Islet of Langerhans (tissue), 1 donor: ENCODE results near the gene TENM3.

Experiments
- FAIRE-seq: peaks from one replicate; lab custom pipeline; 2011; peaks lifted over from hg19 to GRCh38; lab: Jason Lieb, UNC

The TENM3 gene

DNA sequence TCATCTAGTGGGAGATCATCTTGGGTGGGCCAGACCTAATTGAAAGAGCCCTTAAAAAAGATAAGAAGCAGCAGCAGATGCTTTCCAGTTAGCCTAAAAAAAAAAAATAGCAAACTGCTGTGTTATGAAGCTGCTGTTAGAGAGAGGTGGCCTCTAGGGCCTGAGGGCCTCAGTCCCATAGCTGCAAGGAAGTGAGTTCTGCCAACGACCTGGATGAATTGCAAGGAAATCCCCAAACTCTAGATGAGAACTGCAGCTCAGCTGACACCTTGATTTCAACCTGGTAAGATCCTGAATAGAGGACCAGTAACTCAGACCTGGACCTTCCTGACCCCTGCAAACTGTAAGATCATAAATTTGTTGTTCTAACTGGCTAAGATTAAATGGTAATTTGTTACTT lies 275.2 kb downstream of the TENM3 start:
- no peak for FAIRE-seq

DNA sequence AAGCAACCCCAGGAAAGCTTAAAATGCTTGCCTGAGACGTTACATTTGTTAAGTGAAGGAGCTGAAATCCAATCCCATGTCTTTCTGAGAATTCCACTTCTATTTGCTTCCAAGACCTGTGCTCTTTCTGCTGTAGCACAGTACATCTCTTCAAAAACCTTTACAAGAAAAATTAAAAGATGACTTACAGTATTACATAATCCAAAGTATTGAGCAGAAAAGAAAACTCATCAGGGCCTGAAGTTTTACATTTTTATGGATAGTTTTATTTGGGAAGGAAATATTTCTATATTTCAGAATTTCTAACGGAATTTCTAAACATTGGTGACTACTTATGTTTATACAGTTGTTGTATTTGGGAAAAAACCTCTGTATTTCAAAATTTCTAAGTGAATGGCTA lies 276.3 kb downstream of the TENM3 start:
- FAIRE-seq = no peak

DNA sequence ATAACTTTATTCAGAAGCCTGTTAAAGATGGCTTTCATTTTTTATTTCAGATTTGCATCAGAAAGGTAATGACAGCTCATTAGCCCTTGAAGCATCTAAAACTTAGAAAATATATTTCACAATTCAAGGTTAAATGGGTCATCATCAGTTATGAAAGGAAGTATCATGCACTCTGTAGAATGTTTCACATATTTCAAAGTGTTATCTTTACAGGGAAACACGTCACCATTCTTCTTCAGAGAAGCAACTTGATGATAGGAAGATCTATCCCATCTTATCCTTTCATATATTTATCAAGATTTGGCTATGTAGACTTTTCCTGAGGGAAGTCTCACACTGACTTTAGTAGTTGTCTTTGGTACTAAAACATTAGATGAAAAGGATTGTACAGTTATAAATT lies 277.8 kb downstream of the TENM3 start:
- no peak for FAIRE-seq

DNA sequence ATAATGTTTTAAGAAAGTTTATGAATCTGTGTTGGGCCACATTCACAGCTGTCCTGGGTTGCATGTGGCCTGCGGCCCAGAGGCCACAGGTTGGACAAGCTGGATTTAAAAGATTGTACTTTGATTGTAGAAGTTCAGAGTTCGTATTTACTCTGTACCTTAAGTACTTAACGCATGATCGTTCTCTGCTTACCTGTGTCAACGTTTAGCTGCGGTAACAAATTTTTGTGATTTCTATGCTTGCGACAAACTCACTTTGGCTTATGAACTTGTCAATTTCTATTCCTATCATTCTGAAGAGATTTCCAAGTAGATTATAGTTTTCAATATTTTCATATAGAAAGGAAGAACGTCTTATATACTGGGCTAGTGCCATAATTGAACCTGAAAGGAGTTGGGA lies 285.6 kb downstream of the TENM3 start:
- no peak for FAIRE-seq

DNA sequence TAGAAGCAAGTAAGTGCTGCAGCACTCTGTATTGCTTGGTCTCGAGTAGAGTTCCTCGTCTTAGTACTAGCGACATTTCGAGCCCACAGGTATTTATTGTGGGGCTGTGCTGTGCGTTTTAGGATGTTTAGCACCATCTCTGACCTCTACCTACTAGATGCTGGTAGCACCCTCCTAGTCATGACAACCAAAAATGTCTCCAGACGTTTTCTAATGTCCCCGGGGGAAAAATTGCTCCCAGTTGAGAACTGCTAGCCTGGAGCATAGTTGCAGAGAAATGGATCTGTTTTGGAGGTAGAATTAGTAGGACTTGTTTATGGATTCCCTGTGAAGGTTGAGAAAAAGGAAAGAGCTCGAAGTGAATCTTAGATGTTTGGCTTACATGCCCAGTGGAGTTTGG lies 287.2 kb downstream of the TENM3 start:
- FAIRE-seq = no peak

DNA sequence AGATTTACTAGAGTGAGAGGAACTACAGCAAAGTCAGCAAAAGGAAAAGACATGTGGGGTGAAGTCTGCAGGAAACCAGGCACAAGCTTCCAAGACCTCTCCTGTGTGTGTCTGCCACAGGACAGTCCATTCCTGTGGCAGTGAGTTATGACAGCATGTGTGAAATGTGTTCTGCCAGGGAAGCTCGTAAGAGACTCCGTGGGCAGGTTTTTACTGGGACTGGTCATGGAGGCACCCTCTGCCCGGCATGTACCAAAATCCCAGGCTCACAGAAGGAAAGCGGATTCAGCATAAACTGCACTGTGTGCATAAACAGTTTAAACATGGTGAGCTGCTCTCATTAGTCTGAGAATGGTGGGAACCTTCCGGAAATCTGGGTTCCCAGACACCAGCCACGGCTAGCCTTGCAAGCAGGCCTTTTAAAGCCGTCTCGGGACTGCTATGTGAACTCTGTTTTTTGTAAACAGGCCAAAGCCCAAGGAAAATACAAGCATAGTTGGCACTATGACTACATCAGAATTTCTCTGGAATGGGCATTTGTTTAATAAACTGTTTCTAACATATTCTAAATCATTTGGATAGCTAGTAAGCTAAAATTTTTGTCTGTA lies 288.5 kb downstream of the TENM3 start:
- peak; percentile 27 for FAIRE-seq

DNA sequence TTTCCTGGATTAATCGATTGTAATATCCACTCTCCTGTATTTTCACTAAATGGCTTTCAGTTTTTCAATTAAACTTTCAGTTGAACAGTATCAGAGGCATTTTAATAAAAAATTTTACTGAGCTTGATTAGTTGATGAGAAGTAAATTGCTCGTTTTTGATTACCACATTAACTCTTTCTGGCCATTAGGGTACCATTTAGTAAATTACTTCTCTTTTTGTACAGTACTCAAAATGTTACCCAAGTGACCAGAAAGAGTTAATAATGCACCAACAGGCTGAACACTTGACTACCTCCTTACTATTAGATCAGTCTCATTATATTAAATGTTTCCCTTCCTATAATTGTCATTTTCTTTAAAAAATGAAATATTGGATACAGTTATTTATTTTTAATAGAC lies 289.2 kb downstream of the TENM3 start:
- no peak for FAIRE-seq

DNA sequence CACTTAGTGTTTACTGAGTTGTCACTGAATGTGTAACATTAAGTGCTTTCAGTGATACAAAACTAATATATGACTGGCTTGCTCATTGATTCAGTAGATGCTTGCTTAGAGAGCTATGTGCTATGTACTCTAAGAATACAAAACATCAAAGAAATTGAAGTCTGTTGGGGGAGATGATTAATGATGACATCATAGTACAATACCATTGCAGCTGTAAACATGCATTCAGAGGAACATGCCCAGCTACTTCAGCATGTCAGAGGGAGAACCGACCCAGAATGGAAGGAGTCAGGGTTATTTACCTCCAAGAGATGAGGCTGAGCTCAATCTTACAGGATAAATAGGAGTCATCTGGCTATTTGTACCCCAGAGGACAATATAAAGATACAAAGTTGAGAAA lies 290.8 kb downstream of the TENM3 start:
- FAIRE-seq = peak; percentile 47

DNA sequence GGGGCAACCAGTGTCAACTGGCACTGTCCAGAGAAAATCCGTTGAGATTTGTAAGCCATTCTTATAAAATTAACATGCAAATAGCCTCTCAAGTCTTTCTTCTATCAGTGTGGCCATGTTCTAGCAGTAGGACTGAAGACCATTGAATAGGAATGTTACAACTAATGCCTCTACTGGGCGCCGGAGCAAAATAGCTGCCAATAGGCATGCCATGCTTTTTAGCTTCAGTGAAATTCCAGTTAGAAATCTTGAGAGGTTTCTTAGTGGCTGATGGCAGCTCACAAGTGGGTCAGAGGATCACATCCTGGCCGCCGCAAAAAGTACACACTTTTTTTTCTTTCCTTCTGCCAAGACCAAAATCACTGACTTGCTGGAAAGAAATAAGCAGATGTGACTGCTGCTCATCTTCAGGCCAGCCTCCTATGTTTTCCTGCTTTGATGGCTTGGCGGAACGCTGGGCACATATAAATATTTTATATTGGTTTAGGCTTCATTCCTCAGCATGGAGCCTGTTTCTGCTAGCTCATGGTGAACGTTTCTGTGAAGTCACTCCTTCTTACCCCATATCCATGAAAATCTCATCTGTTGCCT lies 293.1 kb downstream of the TENM3 start:
- no peak for FAIRE-seq

DNA sequence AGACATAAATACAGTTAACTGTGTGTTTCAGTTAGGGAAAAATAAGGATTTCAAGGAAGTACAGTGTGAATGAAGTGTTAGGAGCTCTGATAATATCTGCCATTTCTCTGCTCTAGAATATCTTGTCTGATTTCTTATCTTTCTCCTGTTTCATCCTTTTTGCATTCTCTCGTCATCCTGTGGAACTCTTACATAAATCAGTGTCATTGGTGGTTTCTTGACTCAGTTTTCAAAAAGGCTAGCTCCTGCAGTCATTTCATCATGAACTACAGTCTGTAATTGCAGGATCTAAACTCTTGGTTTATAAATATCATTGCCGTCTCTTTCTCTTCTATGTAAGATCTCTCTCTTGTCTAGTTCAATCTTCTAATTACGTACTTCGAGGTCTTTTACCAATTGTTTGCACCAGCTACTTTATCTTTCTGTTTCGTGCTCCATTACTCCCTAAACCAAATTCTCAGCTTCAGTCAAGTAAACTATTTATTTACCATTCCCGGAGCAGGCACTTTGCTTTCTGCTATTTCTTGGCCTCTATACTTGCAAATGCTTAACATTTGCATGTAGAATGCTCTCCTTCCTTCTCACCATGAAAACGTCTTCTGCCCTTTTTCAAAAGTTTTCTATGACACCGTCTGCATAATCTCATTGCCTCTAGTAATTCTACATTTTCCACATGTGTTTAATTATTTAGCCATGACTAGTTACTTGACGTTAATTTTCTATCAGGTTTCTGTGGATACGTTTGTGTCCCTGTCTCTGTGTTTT lies 294.0 kb downstream of the TENM3 start:
- no peak for FAIRE-seq

DNA sequence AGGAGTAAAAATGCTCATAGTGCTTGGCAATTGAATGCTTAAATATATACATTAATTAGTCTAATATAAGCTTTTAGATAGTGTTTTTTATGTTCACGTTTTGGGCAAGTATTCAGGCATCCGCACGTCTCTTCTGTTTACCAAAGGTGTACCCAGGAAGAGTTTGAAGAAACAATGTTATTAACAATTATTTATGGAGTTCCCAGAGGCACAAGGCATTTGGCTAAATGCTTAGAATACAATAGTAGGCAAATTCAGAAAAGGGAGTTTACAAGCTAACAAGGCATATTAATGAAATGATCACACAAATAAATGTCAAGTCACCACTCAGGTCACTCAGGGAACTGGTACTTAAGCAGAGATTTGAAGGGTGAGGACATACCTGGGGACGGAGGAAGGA lies 294.8 kb downstream of the TENM3 start:
- no peak for FAIRE-seq

DNA sequence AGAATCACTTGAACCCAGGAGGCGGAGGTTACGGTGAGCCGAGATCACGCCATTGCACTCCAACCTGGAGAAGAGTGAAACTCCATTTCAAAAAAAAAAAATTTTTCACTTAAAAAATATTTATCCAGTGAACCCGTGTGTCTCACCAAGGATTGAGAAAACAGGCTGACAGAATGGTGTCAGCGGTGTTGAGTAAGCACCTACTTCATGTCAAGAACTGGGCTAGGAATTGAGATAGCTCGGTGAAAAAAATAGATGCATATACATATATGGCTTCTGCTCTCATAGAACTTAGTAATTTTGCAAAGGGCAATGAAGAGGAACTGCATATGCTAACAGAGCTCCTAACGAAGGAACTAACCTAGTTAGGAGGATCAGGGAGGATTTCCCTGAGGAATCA lies 297.3 kb downstream of the TENM3 start:
- FAIRE-seq = no peak

DNA sequence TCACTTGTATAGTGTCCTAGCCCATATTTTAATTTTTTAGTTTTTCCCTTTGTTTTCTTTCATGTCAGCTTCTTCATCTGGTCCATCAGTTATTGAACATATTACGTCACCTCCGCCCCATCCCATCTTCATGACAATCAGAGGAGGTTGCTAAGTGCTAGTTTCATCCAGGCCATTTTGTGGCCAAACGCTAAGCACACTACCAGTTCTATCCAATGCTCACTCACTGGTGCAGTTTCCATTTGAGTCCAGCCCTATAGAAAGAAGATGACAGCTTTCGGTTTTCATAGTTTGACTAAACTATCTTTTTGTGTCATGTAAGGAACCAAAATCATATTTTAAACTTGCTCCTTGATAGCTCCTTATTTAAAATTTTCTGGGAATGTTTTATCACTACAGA lies 304.2 kb downstream of the TENM3 start:
- FAIRE-seq = no peak

DNA sequence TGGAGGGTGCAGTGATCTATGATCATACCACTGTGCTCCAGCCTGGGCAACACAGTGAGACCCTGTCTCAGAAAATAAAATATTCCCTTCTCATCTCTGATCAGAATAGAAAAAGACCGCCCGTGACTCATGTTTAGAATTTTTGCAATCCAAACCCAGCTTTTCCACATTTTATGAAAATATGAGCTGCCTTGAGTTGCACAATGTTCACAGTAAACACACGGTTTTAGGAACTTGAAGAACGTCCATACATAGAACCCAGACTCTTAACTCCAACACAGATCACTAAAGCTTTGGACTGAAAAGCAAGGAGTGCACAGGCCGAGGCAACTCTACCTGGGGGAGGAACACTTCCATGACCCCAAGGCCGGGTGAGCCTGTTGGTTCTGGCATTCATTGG lies 305.0 kb downstream of the TENM3 start:
- no peak for FAIRE-seq

DNA sequence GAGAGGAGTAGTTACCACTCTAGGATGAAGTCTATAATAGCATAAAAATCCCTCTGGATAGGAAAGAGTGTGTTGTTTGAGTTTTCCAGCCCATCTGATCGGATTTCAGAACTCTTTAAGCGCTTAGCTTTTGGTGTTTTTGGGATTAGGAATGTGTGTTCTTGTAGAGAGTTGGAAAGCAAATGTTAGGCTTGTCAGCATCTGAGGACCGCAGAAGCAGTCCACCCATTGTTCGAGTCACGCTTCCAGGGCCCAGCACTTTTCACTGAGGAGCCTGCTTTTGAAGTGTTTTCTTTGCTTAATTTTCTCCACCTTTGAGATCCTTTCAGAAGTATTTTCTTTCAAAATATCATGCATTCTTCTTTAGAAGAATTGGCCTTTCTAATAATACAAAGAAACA lies 306.2 kb downstream of the TENM3 start:
- no peak for FAIRE-seq

DNA sequence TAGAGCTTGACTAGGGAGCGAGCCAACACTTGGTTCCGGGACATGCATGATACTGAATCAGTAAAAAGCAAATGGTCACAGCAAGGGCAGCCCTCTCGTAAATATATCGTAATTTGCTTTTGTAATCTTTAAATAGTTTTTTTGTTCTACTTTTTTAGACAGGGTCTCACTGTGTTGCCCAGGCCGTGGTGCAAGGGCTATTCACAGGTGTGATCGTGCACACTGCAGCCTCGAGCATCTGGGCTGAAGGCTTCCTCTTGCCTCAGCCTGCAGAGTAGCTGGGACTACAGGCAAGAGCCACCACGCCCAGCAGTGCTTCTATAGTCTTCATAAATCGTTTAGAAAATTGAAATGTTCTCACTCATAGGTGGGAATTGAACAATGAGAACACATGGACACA lies 309.7 kb downstream of the TENM3 start:
- no peak for FAIRE-seq

DNA sequence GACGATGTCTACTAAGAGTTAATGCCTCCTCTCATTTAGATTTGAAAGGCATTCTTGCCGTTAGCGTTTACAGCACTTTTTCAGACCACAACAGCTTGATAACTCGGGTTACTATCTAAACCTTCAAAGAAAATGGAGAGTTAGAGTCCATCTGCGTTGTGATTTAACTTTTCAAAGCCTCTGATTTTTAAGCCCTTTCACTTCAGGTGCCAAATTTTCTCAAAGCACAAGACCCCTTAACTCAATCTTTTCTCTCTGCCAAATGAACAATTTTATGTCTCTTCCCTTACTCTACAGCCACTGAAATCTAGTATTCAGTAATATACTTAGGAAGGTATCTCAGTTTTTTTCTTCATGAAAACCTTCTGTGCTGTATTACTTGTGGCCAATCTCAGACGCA lies 310.5 kb downstream of the TENM3 start:
- FAIRE-seq = peak; percentile 53

DNA sequence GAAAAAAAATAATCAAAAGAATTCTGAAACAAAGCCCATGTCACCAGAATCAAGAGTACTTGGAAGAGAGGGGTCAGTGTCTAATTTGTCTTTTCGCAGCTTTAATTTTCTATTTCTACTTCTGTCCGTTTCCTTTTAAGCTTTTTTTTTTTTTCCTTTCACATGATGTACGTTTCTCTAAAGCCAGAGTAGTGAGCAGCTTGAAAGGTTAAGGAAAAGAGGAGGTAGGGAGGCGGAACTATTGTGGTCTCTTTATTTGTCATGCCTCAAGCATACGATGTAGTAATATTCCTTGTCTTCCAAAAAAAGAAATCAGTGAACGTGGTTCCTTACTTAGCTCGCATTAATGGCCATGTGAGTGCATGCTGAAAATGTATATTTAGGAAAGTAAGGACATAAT lies 311.5 kb downstream of the TENM3 start:
- FAIRE-seq = peak; percentile 5

DNA sequence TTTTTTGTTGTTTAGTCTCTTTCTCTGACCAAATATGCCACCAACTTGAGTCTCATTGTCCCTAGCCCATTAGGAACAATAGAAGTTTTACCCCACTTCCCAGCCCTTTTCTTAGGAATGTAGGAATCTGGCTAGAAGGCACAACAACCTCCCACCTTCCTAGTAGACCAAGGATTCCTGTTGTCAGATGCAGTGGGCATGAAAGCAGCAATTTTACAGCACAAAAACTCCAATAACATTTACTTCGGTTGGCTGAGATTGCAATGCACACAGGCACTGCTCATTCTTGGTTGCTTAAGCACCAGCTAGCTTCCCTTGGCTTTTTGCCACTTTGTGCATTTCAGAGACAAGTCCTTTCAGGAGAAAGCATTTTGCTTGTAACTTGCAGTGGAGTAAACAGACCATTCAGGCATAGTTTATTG lies 312.8 kb downstream of the TENM3 start:
- peak; percentile 99 for FAIRE-seq

DNA sequence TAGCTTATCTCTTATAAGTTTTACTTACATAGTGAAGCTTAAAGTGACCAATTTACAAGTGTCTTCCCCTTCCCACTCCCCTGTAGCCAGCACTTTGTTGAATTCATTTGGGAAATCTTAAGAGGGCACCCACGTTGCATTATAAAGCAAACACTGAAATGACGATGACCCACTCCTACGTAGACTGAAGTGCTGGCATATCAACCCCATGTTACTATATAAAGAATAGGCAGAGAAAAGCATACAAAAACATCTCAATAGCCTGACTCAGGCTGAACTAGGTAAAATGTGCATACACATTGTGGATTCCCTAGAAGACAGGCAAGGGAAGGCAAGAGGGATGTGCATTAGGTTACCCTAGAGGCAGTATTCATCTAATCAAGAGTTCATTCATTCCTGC lies 313.4 kb downstream of the TENM3 start:
- peak; percentile 51 for FAIRE-seq

DNA sequence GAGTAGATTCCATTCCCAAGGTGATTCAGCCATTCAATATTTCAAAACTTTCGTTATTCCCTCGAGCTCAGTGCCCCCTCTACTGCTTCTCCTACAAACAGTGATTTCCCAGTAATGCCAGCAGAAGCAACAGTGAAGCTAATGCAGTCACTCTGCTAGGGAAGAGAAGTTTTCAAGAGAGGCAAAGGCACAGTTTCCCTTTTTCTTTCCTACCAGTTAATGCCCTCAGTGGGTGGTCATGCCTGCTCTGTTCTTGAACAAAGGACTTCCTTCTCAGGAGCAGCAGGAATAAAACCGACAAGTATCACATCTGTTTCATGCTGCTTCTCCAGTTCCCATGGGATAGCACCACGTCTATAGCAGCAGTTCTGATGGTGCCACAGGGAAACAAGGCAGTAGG lies 317.2 kb downstream of the TENM3 start:
- FAIRE-seq = no peak

DNA sequence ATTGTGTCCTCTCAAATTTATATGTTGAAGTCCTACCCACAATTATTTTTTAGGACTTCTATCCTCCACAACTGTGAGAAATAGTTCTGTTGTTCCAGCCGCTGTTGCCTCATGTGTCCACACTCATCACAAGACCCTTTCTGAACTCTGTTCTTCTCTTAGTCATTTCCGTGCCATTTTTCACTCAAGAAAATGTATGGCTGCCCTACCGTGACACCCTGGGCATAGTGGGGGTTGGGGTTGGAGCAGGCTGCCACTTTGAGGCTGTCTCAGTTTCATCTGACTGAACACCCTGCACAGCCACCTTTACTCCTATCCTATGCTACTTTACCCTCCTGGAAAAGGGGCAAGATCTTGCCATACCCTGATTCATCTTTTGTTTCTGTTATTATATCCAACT lies 319.1 kb downstream of the TENM3 start:
- FAIRE-seq = no peak

DNA sequence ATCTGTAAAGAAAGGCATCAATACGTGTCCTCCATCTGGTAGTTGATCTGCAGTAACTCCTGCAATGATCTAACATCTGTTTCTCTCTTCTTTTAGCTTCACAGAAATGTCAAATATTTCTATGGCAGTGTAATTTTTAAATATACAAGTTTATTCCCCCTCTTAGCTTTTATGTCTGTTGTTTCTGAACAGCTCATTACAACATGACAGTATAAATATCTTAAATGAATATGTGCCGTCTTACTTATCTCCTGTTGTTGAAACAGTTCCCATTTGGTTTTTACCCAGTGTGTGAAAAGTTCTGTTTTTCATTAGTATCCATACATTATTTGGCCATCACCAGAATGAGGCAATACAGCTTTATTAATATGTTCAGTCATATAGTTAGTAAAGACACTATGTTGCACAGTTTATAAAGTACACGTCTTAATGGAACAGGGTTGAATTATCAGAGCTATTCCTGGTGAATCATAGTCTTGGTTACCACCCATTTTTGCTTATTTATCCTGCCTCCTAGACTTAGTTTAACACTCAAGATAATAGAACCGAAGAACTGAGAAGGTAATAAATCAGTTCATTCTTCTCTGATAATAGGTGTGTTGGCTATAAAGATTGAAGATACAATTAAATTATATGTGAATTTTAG lies 321.6 kb downstream of the TENM3 start:
- FAIRE-seq = peak; percentile 36
